ENCODE data around the gene ERFL. TPM values are rescaled to one million over a fixed set of nuclear protein-coding genes. Genes with fewer than 3 reads are reported as not detected.

ERFL gene
- total RNA-seq, 1 experiment from 2014 or later, result 0.79 TPM

DNA sequence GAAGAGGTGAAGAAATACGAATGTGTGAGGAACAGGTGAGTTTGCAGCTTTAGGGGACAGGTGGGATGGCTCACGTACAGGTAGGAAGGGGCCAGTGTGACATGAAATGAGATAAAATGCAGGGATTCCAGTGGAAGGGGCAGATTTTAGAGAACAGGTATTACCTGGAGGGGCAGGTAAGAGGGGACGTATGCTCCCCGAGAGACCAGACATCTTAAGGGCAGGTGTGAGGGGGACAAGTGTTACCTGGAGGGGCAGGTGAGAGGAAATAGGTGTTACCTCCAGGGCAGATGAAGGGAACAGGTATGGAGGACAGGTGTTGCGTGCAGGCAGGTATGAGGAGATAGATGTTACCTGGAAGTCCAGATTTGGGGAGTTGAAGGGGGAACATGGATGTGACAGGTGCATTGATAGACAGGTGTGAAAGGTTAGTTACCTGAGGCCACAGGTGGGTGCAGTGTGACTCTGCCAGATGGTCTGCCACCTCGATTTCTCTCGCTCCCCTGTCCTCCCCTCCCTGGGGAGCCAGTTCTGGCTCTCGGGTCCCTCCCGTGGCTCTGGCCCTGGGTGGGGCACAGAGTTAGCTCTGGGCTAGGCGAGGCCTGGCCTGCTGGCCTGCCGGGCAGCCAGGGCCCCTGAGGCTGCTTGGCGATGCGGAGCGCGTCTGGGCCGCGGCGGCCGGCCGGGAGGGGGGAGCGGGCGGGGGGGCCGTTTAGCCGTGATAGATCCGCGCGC, 2.1 kb downstream of the ERFL start:
- BruUV-seq (replicated peaks), result no TSS peak
- no peaks in the 10 kb centered on the region for H3K27me3 ChIP-seq (ENCODE audit: insufficient read depth, low read length)
- H4K20me1 ChIP-seq (ENCODE audit: insufficient read depth), result no peaks in the 10 kb centered on the region
- no peak overlapping the region for H2AFZ ChIP-seq (ENCODE audit: low read depth, low read length, poor library complexity, severe bottlenecking)
- no peaks in the 10 kb centered on the region for H3K9me2 ChIP-seq (ENCODE audit: insufficient read depth)
- no peaks in the 10 kb centered on the region for H3K9me3 ChIP-seq (ENCODE audit: control insufficient read depth in 1 of 2, insufficient read depth in 1 of 2, low read depth in 1 of 2, low read length in 2 of 2)
- ChIA-PET RAD21 (ENCODE audit: low non-redundant PET in 1 of 2, low total read pairs in 2 of 2, uncharacterized antibody in 2 of 2, unreplicated experiment in 2 of 2) (no interaction called here), CTCF (no interaction called here), POLR2A (no interaction called here)
- no peak overlapping the region for H3K4me2 ChIP-seq (ENCODE audit: low read length)
- H3K4me1 ChIP-seq (ENCODE audit: control insufficient read depth in 1 of 2, insufficient read depth in 2 of 2, low read length in 2 of 2), result peaks cover 17 to 28% of the 10 kb centered on the region in 2 experiments
- H3K36me3 ChIP-seq (ENCODE audit: control insufficient read depth in 1 of 2, insufficient read depth in 2 of 2, low read length in 2 of 2), result no peaks in the 10 kb centered on the region
- H3K9ac ChIP-seq (ENCODE audit: low read length), result no peak overlapping the region
- ATAC-seq, result no peak
- H3K4me3 ChIP-seq (replicated peaks in 1 of 2; ENCODE audit: low read depth in 1 of 2, low read length in 2 of 2), result no peak overlapping the region
- intact Hi-C loops (cut with micrococcal nuclease), result loop anchor here (5.0 kb wide), 1 partner anchor 44 kb away; the partner anchor contains the start of gene ARHGEF1
- no peak overlapping the region for H3K27ac ChIP-seq (ENCODE audit: low read depth, low read length)
- no peak for DNase-seq (ENCODE audit: low read depth, low spot score)
- no peak for TF ChIP-seq CBX3 (IDR thresholded peaks at IDR 0.05; ENCODE audit: low read depth)
- TF ChIP-seq FOSL1 (IDR thresholded peaks at IDR 0.05; ENCODE audit: low read depth), result no peak
- TF ChIP-seq ZFX (IDR thresholded peaks at IDR 0.05), result no peak
- TF ChIP-seq, protein P1, sequence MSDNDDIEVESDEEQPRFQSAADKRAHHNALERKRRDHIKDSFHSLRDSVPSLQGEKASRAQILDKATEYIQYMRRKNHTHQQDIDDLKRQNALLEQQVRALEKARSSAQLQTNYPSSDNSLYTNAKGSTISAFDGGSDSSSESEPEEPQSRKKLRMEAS (IDR thresholded peaks at IDR 0.05), result no peak
- no peak for TF ChIP-seq EZH2phosphoT487 (IDR thresholded peaks at IDR 0.05; ENCODE audit: borderline replicate concordance)
- no peak for TF ChIP-seq POLR2A (IDR thresholded peaks at IDR 0.05; ENCODE audit: borderline replicate concordance, extremely low read depth, insufficient read depth, insufficient read length)
- no peak for TF ChIP-seq YY1 (IDR thresholded peaks at IDR 0.05; ENCODE audit: extremely low read depth, insufficient replicate concordance, low read depth, low read length)
- no peak for TF ChIP-seq RAD21 (IDR thresholded peaks at IDR 0.05; ENCODE audit: low read depth)
- no peak for TF ChIP-seq ZNF274 (IDR thresholded peaks at IDR 0.05; ENCODE audit: low read depth, low read length)
- TF ChIP-seq TCF7L2 (IDR thresholded peaks at IDR 0.05; ENCODE audit: borderline replicate concordance, extremely low read depth, insufficient read depth, insufficient read length), result no peak
- TF ChIP-seq CEBPB (IDR thresholded peaks at IDR 0.05; ENCODE audit: low read depth), result no peak
- TF ChIP-seq, protein P2, sequence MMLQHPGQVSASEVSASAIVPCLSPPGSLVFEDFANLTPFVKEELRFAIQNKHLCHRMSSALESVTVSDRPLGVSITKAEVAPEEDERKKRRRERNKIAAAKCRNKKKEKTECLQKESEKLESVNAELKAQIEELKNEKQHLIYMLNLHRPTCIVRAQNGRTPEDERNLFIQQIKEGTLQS (IDR thresholded peaks at IDR 0.05), result no peak
- no peak for TF ChIP-seq EGR1 (IDR thresholded peaks at IDR 0.05; ENCODE audit: low read depth)
- TF ChIP-seq, protein P3, sequence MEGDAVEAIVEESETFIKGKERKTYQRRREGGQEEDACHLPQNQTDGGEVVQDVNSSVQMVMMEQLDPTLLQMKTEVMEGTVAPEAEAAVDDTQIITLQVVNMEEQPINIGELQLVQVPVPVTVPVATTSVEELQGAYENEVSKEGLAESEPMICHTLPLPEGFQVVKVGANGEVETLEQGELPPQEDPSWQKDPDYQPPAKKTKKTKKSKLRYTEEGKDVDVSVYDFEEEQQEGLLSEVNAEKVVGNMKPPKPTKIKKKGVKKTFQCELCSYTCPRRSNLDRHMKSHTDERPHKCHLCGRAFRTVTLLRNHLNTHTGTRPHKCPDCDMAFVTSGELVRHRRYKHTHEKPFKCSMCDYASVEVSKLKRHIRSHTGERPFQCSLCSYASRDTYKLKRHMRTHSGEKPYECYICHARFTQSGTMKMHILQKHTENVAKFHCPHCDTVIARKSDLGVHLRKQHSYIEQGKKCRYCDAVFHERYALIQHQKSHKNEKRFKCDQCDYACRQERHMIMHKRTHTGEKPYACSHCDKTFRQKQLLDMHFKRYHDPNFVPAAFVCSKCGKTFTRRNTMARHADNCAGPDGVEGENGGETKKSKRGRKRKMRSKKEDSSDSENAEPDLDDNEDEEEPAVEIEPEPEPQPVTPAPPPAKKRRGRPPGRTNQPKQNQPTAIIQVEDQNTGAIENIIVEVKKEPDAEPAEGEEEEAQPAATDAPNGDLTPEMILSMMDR (IDR thresholded peaks at IDR 0.05 in 2 of 3, conservative IDR thresholded peaks at IDR 0.05 in 1 of 3; ENCODE audit: borderline replicate concordance in 1 of 3, insufficient read depth in 1 of 3, low read depth in 2 of 3, low read length in 2 of 3), result no peak
- TF ChIP-seq SP1 (IDR thresholded peaks at IDR 0.05; ENCODE audit: low read depth), result no peak
- no peak for TF ChIP-seq EZH2 (IDR thresholded peaks at IDR 0.05)
- H3K79me2 ChIP-seq (ENCODE audit: insufficient read depth, low read length), result no peaks in the 10 kb centered on the region

Measured in HCT116 (cell line).